ENCODE results near the gene CHAC1.

GRCh38 chr15:40958146-40958545, 4.9 kb downstream of the CHAC1 start:
- no peak for TF ChIP-seq CTCF (IDR thresholded peaks at IDR 0.05; ENCODE audit: poor library complexity, severe bottlenecking)
- no peak for TF ChIP-seq SMC3 (conservative IDR thresholded peaks at IDR 0.05; ENCODE audit: poor library complexity)

Measured in neural cell (in vitro differentiated cells).